8988T (cell line): ENCODE measurements around the gene NUTM2B.
"Not testable (repeated sequence)": the region's sequence is repeated elsewhere in the genome, so short reads cannot be mapped to it uniquely, and the experiment has no call there.

ENCODE experiments used
- DNase-seq: peaks from one replicate; pipeline ENCODE4 v3.0.0; 2011

NUTM2B gene

GRCh38 chr10:79753601-79754000 lies 50.6 kb downstream of the NUTM2B start:
- DNase-seq, result not testable (repeated sequence)

- not testable (repeated sequence) for DNase-seq
Observed at GRCh38 chr10:79758297-79758993, 55.4 kb downstream of the NUTM2B start.
